Activated CD4-positive, alpha-beta T cell treated with anti-CD3 and anti-CD28 coated beads, Interleukin-2, amount 10 ng/mL, durations not matched to agents 24 days and 14 days (primary cell): ENCODE results near the gene RBMS1. TPM values are rescaled to one million over a fixed set of nuclear protein-coding genes. Genes with fewer than 3 reads are reported as not detected.

Experiments
- DNase-seq: peaks from one replicate; pipeline ENCODE4 v3.0.0; 2022
- H3K27ac Mint-ChIP-seq: one replicate; pipeline ENCODE4 v1.8.0; 2022; ENCODE audit warnings: mild to moderate bottlenecking, mixed read lengths
- H3K27me3 Mint-ChIP-seq: one replicate; pipeline ENCODE4 v1.8.0; 2022; ENCODE audit warnings: mixed read lengths
- H3K36me3 Mint-ChIP-seq: one replicate; pipeline ENCODE4 v1.8.0; 2022; ENCODE audit warnings: low read depth, mild to moderate bottlenecking, mixed read lengths
- H3K4me1 Mint-ChIP-seq: one replicate; pipeline ENCODE4 v1.8.0; 2021; ENCODE audit warnings: mixed read lengths
- H3K4me3 Mint-ChIP-seq: one replicate; pipeline ENCODE4 v1.8.0; 2022; ENCODE audit warnings: mild to moderate bottlenecking, moderate library complexity, mixed read lengths
- H3K9me3 Mint-ChIP-seq: one replicate; pipeline ENCODE4 v1.8.0; 2021; ENCODE audit warnings: mixed read lengths
- intact Hi-C: fragments of 100-400 bp; cut with micrococcal nuclease; formaldehyde crosslinking; loops from one replicate; pipeline ENCODE4 v1.15.1; 2023
- total RNA-seq: library from RNA; stranded (reverse); gene quantifications from 2 replicates; pipeline ENCODE4 v1.2.3, GENCODE V29; 2022

Gene RBMS1
- total RNA-seq, 1 donor from 2014 or later: 35.2 TPM

DNA sequence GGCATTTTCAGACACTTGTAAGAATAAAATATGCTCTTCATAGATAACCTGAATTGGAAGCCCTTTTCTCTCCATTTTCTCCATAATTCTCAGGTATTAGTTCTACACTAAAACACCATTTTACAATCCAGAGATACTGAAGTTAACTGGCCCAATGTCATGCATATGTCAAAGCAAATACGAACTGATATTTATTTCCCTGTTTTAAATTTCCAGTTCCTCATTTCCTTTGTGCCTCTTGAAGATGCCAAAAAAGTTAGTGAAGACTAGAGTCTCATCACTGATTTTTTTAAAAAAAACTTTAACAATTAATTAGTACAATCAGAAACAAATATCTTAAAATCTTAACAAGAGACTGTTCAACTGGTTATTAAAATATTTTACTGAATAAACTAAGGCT, 240.7 kb downstream of the RBMS1 start:
- no peak overlapping the region for H3K27ac Mint-ChIP-seq
- H3K9me3 Mint-ChIP-seq: no peaks in the 10 kb centered on the region
- no peak for DNase-seq
- no peaks in the 10 kb centered on the region for H3K36me3 Mint-ChIP-seq
- intact Hi-C loops: loop anchor here (1.0 kb wide), 2 partner anchors 717 to 741 kb away; no protein-coding TSS in a partner anchor
- peaks cover 14% of the 10 kb centered on the region for H3K27me3 Mint-ChIP-seq
- no peak overlapping the region for H3K4me3 Mint-ChIP-seq
- no peaks in the 10 kb centered on the region for H3K4me1 Mint-ChIP-seq

GRCh38 chr2:160252278-160252887, 241.2 kb downstream of the RBMS1 start:
- intact Hi-C loops: loop anchor here (1.0 kb wide), 2 partner anchors 718 to 742 kb away; no protein-coding TSS in a partner anchor
- Mint-ChIP-seq H3K4me1 (no peaks in the 10 kb centered on the region), H3K4me3 (no peak overlapping the region), H3K36me3 (no peaks in the 10 kb centered on the region), H3K27me3 (peaks cover 14% of the 10 kb centered on the region), H3K9me3 (no peaks in the 10 kb centered on the region), H3K27ac (no peak overlapping the region)
- DNase-seq: no peak

GRCh38 chr2:160251569-160251968, 242.0 kb downstream of the RBMS1 start:
- H3K4me1 Mint-ChIP-seq: no peaks in the 10 kb centered on the region

DNA sequence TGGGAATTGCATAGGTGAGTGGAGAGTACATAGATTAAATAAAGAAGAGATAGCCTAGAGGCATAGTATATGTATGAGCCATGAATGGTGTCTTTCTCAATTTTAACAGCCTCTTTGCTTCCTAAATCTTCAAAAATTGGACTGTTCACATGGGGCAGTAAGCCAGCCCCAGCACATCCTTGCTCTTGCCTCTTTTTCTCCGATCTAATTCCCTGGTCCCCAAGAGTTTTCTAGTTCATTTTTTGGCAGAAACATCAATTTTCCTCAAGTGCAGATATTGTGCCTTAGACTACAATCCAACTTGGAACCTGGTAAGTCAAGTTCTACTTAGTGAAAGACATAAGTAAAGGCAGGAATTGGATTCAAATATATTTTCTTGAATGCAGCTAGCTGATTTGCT, 243.7 kb downstream of the RBMS1 start:
- H3K9me3 Mint-ChIP-seq: no peaks in the 10 kb centered on the region
- intact Hi-C loops: no loop called here
- no peaks in the 10 kb centered on the region for H3K4me1 Mint-ChIP-seq

More at GRCh38 chr2:160251569-160251968, 242.0 kb downstream of the RBMS1 start:
- intact Hi-C loops: no loop called here
- DNase-seq: no peak
- Mint-ChIP-seq H3K4me3 (no peak overlapping the region), H3K27me3 (peaks cover 14% of the 10 kb centered on the region), H3K36me3 (no peaks in the 10 kb centered on the region), H3K27ac (no peak overlapping the region), H3K9me3 (no peaks in the 10 kb centered on the region)

GRCh38 chr2:160247296-160248035, 246.1 kb downstream of the RBMS1 start:
- no peaks in the 10 kb centered on the region for H3K4me1 Mint-ChIP-seq
- H3K4me3 Mint-ChIP-seq: no peak overlapping the region
- intact Hi-C loops: no loop called here

More for the DNA sequence above, 243.7 kb downstream of the RBMS1 start:
- peaks cover 10% of the 10 kb centered on the region for H3K27me3 Mint-ChIP-seq
- H3K36me3 Mint-ChIP-seq: no peaks in the 10 kb centered on the region
- DNase-seq: no peak
- no peak overlapping the region for H3K4me3 Mint-ChIP-seq
- no peak overlapping the region for H3K27ac Mint-ChIP-seq

GRCh38 chr2:160246356-160246755, 247.3 kb downstream of the RBMS1 start:
- H3K4me3 Mint-ChIP-seq: no peak overlapping the region
- H3K4me1 Mint-ChIP-seq: no peaks in the 10 kb centered on the region
- H3K27ac Mint-ChIP-seq: no peak overlapping the region
- intact Hi-C loops: no loop called here
- DNase-seq: no peak
- H3K27me3 Mint-ChIP-seq: no peaks in the 10 kb centered on the region
- no peaks in the 10 kb centered on the region for H3K9me3 Mint-ChIP-seq
- H3K36me3 Mint-ChIP-seq: no peaks in the 10 kb centered on the region

More at GRCh38 chr2:160247296-160248035, 246.1 kb downstream of the RBMS1 start:
- H3K27ac Mint-ChIP-seq: no peak overlapping the region
- DNase-seq: no peak
- no peaks in the 10 kb centered on the region for H3K9me3 Mint-ChIP-seq
- H3K27me3 Mint-ChIP-seq: peaks cover 2% of the 10 kb centered on the region
- no peaks in the 10 kb centered on the region for H3K36me3 Mint-ChIP-seq

GRCh38 chr2:160245614-160246155, 247.9 kb downstream of the RBMS1 start:
- no peaks in the 10 kb centered on the region for H3K9me3 Mint-ChIP-seq
- H3K4me3 Mint-ChIP-seq: no peak overlapping the region
- DNase-seq: no peak
- no peaks in the 10 kb centered on the region for H3K36me3 Mint-ChIP-seq
- no peaks in the 10 kb centered on the region for H3K27me3 Mint-ChIP-seq
- no peak overlapping the region for H3K27ac Mint-ChIP-seq
- H3K4me1 Mint-ChIP-seq: no peaks in the 10 kb centered on the region
- intact Hi-C loops: no loop called here

DNA sequence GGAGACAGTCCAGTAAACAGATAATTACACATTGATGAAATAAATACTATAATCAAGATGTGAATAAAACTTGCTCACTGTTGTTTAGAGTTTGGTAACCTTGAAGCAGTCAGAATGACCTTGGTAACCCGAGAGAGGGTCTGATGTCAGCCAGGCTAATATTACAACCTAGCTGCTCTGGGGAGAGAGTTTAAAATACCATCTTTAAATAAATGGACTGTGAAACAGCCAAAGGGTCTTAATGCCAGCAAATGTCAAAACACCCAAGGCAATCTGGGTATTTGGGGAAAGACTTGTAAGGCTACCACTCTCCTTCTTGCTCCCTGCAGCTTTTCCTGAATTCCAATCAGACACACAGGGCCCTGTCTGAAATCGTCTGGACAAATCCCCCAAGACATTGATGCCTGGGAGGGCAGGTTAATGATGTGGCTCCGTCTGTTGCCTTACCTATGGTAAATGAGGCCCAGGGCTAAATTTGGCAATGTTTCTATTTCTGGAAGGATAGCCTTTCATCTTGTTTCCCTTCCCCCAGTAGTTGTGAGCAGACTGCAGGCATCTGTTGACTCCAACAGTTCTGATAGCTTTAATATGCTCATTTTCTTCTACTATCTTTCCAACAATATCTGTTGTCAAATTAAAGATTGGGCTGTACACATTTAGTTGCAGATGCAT, 250.6 kb downstream of the RBMS1 start:
- Mint-ChIP-seq H3K4me1 (no peaks in the 10 kb centered on the region), H3K27me3 (peaks cover 4% of the 10 kb centered on the region), H3K36me3 (no peaks in the 10 kb centered on the region), H3K4me3 (no peak overlapping the region), H3K9me3 (no peaks in the 10 kb centered on the region), H3K27ac (no peak overlapping the region)
- intact Hi-C loops: no loop called here
- DNase-seq: no peak

GRCh38 chr2:160241251-160242137, 252.1 kb downstream of the RBMS1 start:
- H3K27me3 Mint-ChIP-seq: peaks cover 12% of the 10 kb centered on the region
- no peak overlapping the region for H3K4me3 Mint-ChIP-seq
- H3K9me3 Mint-ChIP-seq: peaks cover 3% of the 10 kb centered on the region
- no peaks in the 10 kb centered on the region for H3K36me3 Mint-ChIP-seq
- no peak for DNase-seq
- H3K27ac Mint-ChIP-seq: no peak overlapping the region
- intact Hi-C loops: no loop called here
- no peaks in the 10 kb centered on the region for H3K4me1 Mint-ChIP-seq

DNA sequence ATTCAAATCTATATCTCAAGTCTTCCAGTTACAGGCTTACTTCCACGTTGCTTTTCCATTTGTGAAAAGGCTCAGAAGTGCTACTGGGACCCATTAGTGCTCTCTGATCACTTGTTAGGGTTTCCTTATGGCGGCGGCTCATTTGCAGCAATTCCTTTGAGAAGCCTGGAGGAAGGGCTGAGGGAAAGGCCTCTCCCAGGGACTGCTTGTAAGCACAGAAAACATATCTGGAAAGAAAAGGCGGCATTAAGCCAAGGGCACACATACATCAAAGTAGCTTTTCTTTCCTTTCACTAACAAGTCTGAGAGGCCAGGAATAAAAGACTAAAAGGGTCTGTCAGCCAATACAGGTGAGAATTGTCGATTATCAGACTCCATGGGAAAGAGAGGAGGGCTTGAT, 254.2 kb downstream of the RBMS1 start:
- Mint-ChIP-seq H3K27me3 (peaks cover 12% of the 10 kb centered on the region), H3K36me3 (no peaks in the 10 kb centered on the region), H3K4me1 (no peaks in the 10 kb centered on the region), H3K4me3 (no peak overlapping the region), H3K9me3 (peaks cover 3% of the 10 kb centered on the region), H3K27ac (no peak overlapping the region)
- DNase-seq: no peak
- intact Hi-C loops: no loop called here

DNA sequence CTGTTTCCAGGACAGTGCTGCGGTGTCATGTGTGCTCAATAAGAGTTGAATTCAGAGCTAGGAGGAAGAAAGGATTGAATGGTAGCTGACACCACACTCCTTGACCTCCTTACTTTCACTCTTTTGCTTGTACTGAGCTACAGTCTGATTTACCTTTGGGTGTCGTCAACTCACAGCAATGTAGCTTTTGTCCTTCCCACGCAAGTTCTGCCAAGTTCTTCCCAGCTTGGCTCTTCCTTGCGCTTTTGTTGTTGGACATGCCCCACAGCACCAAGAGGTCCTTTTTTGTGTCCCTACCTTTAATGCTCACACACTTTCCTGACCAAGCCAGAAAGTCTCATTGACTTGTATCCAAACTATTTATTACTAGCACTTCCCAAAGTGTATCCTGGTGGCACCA, 255.2 kb downstream of the RBMS1 start:
- no peaks in the 10 kb centered on the region for H3K4me1 Mint-ChIP-seq

DNA sequence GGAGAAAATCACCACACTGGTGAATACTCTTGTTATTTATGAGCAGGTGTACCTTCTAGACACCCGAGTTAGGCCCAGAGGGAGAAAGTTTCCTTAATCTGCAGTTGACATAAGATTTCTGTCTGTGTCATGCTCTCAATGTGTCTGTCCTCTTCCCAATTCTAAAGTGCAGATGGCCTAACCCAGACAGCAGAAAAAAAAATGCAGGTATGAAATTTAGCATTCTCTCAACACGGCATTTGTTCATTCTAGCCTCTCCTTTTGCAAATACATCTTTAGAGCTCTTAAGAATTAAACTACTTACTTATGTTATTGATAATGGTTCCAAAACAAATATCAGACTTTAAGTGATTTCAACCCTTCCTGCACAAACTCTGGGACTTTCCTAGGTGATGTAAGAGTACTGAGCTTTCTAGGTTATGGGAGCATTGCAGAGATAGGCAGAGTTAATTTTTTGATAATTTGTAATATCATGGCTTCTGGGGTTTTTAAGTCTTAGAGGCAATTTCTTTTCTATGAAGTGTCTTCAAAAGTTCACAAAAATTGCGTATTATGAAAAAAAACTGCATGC, 260.6 kb downstream of the RBMS1 start:
- no peak for DNase-seq
- peaks cover 11% of the 10 kb centered on the region for H3K27me3 Mint-ChIP-seq
- no peak overlapping the region for H3K27ac Mint-ChIP-seq
- H3K4me1 Mint-ChIP-seq: no peaks in the 10 kb centered on the region
- H3K9me3 Mint-ChIP-seq: peaks cover 8% of the 10 kb centered on the region
- no peaks in the 10 kb centered on the region for H3K36me3 Mint-ChIP-seq
- H3K4me3 Mint-ChIP-seq: no peak overlapping the region
- intact Hi-C loops: no loop called here

More for the DNA sequence above, 255.2 kb downstream of the RBMS1 start:
- H3K4me3 Mint-ChIP-seq: no peak overlapping the region
- intact Hi-C loops: no loop called here
- no peak for DNase-seq
- H3K27ac Mint-ChIP-seq: no peak overlapping the region
- peaks cover 15% of the 10 kb centered on the region for H3K27me3 Mint-ChIP-seq
- no peaks in the 10 kb centered on the region for H3K36me3 Mint-ChIP-seq
- peaks cover 7% of the 10 kb centered on the region for H3K9me3 Mint-ChIP-seq

DNA sequence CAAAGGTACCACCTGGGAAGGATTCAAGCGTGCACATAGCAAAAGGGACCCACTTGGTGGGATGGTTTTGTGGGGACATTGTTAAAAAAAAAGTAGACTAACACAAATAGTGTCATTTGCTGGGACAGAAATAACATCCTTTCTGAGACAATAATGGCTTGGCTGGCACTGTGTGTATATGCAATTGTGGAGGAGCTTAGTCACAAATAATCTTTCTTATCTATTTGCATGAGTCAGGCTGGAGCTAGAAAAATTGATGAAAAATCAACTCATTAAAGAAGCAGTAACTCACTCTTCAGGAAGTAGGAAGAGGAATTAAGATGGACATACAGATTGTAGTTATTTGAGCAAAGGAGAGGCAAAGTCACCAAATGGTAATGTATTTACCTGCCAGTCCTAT, 264.0 kb downstream of the RBMS1 start:
- no peak for DNase-seq
- Mint-ChIP-seq H3K4me3 (no peak overlapping the region), H3K4me1 (peaks cover 6% of the 10 kb centered on the region), H3K36me3 (no peaks in the 10 kb centered on the region), H3K9me3 (peaks cover 4% of the 10 kb centered on the region), H3K27ac (no peak overlapping the region), H3K27me3 (peaks cover 8% of the 10 kb centered on the region)
- intact Hi-C loops: loop anchor here (10.0 kb wide), 1 partner anchor 935 kb away; the partner anchor contains the start of gene TANK
